Activated CD4-positive, alpha-beta T cell treated with anti-CD3 and anti-CD28 coated beads, Interleukin-2, amount 50 U/mL, for 1 hour (primary cell): ENCODE measurements around the gene DGKE.
A peak's percentile ranks its signal among the peaks of the same experiment; 100 is the strongest.

ENCODE experiments used
- DNase-seq: peaks from one replicate; pipeline ENCODE4 v3.0.0-alpha.2; 2020

DGKE gene

DNA sequence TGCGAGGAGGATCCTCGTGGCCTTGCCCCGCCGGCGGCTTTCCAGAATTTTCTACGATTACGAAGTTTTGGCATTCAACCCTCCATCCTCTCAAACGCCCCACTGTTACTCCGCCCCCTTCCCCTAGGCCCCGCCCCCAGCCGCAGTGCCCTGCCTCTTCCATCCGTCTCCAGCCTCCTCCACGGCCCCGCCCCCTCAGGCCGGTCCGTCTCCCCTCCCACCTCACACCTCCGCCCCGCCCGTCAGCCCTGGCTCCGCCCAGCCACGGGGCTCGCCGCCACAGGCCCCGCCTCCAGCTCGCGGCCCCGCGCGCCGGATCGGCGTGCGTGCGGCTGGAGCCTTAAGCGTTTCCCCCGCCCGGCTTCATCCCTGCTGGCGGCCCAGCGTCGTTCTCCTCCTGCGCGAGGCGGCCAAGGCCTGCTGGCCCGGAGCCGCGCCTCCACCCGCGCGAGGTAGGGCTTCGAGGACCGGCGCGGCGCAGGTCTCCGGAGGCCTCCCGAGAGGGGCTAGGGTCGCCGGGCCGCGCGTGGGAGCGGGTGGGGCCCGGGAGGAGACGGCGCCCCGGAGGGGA, at the start of gene DGKE, which contains the start of gene C17orf67:
Gene DGKE (plus strand): TSS at position 343 of the 571 bp plus-strand sequence. CDS start 645 bp downstream, outside the sequence.
Gene C17orf67 (minus strand): TSS at position 112 of the 571 bp plus-strand sequence. CDS start 18,110 bp downstream, outside the sequence.
- peak; percentile 99 for DNase-seq

DNA sequence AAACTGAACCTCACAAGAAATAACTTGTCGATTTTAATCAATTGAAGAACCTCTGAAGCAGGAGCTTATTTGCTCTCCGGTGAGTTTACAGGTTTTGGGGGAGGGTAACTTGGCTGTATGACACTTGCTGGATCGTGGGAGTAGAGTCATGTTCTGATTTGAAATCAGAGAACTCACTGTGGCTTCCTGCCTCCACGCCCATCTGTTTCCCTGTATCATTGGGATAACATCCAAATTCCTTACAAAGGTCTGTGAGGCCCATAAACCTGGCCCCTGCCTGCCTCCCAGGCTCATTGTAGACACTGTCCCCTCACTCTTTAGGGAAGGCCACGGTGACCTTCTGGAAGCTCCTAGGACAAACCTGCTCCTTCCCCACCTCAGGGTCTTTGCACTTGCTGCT, 48.5 kb upstream of the DGKE start:
- DNase-seq = no peak

DNA sequence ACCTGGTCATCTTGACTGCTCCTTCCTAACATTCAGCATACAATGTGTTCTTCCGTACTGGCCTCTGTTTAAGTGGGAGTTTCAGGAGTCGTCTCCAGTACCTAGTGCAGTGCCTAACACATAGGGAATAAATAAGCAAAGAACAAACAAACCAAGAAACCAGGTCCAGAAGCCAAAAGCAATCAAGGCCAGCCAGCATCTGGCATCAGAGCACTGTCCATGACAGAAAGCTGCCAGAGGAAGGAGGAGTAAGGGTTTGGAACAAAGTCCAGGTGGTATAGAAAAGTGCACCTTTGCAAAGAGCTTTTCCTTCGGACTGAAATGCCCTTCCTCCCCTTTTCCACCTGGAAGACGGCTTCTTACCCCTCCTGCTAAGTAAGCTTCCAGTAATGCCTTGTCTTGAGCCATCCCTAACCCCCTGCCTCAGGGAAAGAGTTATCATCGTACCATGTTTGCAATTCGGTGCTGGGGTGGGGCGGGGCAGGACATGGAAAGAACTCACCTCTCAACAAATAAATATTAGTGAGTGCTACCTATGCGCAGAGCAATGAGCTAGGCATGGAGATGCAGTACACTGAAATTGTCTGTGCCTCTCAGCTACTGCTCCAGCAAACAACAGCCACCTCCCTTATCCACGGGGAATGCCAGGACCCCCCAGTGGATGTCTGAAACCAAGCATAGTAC, 47.8 kb upstream of the DGKE start:
- DNase-seq = no peak

DNA sequence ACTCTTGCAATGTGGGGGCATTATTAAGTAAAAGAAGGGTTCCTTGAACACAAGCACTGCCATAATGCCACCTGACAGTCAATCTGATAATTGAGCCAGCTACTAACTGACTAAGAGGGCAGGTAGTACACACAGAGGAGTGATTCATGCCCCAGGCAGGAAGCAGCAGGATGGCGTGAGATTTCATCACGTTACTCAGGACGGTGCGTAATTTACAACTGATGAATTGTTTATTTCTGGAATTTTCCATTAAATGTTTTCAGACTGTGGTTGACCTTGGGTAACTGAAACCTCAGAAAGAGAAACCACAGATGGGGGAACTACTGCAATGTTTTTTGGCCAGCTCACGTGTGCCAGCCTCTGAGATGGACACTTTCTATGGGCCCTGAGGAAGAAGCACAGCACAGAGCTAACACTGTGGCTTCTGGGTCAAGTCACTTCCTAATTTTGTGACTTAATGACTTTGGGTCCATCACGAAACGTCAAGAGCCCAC, 46.9 kb upstream of the DGKE start:
- DNase-seq = peak; percentile 11

DNA sequence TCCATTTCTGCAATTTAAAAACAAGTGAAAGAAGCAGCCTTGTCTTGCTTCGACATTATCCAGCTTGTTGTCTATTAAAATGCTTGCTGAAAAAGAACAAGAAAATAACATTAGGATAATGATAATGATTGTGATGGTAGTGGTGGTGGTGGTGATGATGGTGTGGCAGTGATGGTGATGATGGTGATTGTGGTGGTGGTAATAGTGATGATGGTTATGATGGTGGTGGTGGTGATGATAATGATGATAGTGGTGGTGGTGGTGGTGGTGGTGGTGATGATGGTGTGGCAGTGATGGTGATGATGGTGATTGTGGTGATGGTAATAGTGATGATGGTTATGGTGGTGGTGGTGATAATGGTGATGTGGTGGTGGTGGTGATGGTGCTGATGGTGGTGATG, 41.7 kb upstream of the DGKE start:
- no peak for DNase-seq

DNA sequence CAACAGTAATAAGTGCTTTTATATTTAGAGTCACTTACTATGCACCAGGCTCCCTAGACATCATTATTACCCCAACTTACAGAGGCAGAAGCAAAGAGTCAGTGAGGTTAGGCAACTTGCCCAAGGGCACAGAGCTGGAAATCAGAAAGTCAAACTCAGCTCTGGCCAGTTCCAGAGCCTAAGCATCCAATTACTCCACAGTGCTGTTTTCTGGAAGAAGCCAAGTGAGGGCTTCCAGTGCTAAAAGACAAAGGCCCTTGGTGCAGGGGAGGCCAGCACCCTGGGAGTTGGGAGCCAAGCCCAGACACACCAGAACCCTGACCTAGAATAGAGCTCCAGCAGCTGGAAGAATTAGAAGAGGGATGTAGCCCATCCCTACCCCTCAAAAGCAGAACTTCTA, 40.4 kb upstream of the DGKE start:
- DNase-seq = no peak

DNA sequence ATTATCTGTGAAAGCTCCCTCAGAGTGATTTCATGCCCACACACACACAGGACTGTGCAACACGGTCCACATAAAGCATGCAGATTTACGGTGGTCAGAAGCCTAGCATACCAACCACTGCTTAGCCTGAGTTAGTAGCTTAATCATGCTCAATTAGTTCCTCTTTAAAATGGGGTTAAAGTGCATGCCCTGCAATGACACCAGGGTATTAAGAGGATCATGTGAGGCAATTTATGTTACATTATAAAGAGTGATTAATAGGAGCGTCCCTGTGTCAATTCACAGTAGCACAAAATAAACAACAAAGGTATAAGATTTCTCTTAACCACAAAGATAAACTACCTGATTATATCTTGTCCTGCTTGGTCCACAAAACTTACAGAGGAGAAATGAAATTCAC, 40.0 kb upstream of the DGKE start:
- DNase-seq = no peak

DNA sequence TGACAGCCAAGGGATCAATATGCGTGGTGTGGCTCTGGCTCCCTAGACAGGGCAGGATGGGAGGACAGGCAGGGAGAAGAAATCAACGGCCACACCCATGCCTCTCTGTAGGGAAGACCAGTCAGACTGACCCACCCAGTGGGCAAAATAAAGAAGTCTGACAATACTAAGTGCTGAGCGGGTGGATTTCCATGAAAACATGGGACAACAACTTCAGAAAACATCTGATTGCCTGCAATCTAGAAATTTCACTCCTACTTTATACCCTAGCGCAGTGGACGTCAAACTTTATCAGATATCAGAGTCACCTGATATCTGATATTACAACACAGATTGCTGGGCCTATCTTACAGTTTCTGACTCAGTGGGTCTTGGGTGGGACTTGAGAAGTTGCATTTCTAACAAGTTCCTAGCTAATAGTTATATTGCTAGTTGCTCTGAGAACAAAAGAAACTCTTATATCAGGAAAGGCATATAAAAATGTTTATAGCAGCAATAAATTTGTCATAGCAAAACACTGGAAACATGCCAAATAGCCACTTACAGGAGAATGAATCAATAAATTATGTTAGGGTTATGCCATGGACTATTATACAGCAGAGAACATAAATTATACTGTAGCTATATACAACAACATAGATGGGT, 38.6 kb upstream of the DGKE start:
- DNase-seq = no peak

DNA sequence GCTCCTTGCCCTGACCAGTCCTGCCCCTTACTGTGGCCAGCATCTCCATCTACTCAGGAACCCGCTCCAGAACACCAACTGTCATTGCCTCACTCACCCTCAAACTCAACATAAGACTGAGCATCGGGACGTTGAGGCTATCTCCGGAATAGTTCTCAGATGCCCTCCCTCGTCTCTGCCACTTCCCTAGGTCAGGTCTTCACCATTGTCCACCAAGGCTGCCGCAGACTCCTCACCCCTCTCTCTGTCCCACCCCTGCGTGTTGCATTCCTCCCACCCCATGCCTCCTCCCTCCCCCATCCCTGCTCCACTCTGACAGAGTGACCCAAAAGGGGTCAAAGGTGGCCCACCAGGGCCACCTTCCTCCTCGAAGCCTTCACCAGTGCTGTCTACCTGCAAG, 37.4 kb upstream of the DGKE start:
- no peak for DNase-seq

DNA sequence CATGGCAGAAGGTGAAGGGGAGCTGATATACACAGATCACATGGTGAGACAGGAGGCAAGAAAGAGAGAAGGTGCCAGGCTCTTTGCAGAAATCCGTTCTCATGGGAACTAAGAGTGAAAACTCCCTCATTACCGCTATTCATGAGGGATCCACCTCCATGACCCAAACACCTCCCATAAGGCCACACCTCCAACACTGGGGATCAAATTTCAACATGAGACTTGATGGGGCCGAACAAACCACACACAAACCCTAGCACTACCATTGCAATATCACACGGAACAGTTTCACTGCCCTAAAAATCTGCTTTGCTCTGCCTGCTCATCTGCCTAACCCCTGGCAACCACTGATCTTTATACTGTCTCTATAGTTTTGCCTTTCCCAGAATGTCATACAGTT, 35.0 kb upstream of the DGKE start:
- DNase-seq = no peak

DNA sequence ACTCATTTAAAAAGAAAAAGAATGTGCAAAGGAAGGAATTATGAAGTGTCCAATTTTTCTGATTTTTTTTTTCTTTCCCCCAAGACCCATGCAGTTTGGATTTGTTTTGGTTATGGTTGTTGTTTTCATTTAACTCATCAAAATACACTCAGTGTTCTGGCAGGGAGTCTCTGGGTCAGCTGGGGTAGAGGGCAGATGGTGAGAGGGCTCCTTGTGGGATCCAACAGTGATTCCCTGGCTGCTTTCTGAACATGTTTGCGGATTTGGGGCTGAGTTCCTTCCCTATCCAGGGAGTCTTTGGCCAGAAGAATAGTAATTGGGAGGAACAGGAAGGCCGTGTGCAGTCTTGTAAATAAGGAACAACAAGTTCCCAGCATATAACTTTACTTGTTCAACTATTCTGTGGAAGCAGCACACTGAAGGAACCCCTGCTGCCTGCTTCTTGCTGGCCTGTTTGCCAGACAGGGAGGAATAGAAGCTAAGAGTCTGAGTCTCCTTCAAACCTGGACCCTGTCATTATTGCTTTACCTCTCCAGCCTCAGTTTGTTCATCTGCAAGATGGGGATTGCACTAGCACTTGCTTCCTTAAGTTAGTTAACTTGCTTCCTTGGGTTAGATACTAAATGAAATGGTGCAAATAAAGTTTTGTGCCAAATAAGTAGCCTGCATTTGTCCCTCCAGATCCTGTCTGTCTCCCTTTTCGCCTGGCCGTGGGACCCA, 32.3 kb upstream of the DGKE start:
- DNase-seq = no peak

GRCh38 chr17:56803071-56803470, 30.9 kb upstream of the DGKE start:
- DNase-seq = no peak

DNA sequence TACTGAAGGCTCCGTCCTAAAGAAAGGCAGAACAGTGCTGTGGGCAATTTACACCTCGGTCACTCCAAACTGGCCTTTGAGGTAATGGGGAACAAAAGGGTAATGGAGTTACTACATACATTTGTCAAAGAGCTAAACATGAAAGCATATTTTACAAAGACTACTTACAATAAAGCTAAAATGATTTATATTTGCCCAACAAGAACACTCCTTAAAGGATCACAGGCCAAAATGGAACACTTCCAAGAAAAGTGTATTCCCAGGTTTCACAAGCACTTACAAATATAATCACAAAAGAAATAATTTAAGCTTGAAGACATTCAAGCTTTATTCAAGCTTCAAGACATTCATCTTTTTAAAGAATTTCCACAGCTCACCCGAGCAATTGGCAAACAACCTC, 29.5 kb upstream of the DGKE start:
- DNase-seq = no peak

GRCh38 chr17:56806949-56807348, 27.0 kb upstream of the DGKE start:
- DNase-seq = no peak

GRCh38 chr17:56807723-56808122, 26.2 kb upstream of the DGKE start:
- DNase-seq = no peak

- no peak for DNase-seq
These were observed 25.4 kb upstream of the DGKE start for GRCh38 chr17:56808503-56808902.

- no peak for DNase-seq
These were observed 24.7 kb upstream of the DGKE start for GRCh38 chr17:56809106-56809819.

GRCh38 chr17:56809820-56810179, 24.2 kb upstream of the DGKE start:
- no peak for DNase-seq

DNA sequence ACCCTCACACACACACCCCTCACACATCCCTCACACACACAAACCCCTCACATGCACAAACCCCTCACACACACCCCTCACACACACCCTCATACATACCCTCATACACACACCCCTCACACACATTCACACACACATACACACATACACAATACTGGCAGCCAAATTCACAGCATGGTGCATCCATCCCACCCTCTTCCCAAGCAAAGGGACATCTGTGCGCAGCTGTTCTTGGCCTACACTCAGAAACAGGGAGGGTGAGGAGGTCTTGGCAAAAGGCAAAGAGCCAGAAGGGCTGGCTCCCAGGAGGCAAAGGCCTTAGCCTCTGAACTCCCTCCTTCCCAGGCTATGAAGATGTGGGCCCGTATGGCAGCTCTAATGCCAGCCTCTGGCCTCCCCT, 23.6 kb upstream of the DGKE start:
- DNase-seq = no peak

- no peak for DNase-seq
These were observed 22.8 kb upstream of the DGKE start for GRCh38 chr17:56810891-56811775.

- no peak for DNase-seq
These were observed 21.0 kb upstream of the DGKE start for GRCh38 chr17:56812901-56813388.

DNA sequence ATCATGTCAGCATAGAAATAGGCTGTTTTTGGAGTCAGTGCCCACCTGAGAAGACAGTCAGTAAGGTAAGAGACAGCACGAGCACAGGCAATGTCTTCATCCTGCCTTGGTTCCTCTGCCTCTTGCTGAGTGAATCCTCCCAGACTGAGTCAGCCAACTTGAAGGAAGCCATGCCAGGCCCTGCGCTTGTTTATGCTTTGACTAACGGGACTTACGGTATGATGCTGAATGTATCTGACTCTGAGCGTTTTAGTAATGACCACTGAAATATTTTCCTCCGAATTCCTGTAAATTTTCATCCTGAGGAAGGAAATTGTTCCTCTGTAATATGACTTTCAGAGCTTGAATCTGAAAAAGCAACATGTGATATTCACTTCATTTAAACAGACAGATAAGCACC, 18.2 kb upstream of the DGKE start:
- DNase-seq = no peak
